Activated T-cell treated with anti-CD3 and anti-CD28 coated beads for 4 hours (primary cell): Measurements from ENCODE around the gene NT5DC4.
A peak's percentile ranks its signal among the peaks of the same experiment; 100 is the strongest.

Source experiments
- DNase-seq: peaks from one replicate; pipeline ENCODE4 v3.0.0-alpha.2; 2020

Gene NT5DC4

GRCh38 chr2:112724591-112725525 is 4.0 kb downstream of the NT5DC4 start:
- DNase-seq: no peak

GRCh38 chr2:112725545-112726457 is 5.0 kb downstream of the NT5DC4 start:
- DNase-seq: no peak

GRCh38 chr2:112726487-112727190 is 5.8 kb downstream of the NT5DC4 start:
- peak; percentile 83 for DNase-seq

- DNase-seq: no peak
These were observed 6.6 kb downstream of the NT5DC4 start for GRCh38 chr2:112727276-112728028.

DNA sequence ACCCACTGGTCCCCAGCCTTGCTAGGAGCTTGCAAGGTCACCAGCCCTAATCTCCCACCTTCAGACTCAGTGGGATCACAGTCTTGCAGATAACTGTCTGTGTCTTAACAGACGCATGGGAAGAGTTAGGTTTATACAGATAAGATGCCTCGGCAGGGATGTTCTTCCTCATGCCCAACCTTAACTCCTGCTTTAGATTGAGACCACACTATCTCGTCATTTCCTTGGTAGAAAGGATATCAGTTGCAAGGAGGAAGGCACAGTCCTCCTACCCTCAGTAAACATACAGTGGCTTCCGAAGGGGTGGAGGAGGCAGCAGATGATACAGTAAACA is 7.2 kb downstream of the NT5DC4 start:
- no peak for DNase-seq

GRCh38 chr2:112728378-112729175 is 7.8 kb downstream of the NT5DC4 start:
- no peak for DNase-seq

DNA sequence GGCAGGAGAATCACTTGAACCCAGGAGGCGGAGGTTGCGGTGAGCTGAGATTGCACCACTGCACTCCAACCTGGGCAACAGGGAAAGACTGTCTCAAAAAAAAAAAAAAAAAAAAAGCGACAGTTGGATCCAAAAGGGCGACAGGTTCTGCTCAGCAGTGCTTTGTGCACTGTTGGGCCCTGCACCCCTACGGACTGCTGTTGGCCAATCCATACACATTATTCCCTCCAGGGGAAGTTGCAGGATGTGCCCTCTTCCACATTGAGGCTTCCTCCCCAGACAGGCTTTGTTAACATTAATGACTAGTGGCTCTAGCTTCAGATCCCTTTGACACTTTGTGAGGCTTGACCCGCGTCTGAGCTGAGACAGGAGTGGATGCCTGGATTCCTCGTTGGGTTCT is 9.4 kb downstream of the NT5DC4 start:
- DNase-seq: no peak

DNA sequence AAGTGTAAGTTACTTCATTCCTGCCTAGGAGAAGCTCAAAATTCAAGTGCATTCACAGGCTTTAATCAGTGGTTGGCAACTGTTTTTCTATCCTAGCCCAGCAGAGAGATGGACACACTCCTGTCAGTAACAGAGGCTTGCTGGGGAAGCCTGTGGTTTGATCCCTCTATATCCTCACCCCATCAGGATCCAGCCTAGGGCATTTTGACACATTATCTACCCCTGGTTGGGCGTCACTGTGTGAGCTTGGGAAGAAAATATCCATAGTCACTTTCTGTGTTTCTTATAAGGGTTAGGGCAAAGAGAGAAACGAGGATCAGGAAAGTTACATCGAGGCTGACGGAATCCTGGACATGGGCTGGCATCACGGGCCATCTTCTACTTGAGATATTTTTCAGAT is 10.0 kb downstream of the NT5DC4 start:
- no peak for DNase-seq

DNA sequence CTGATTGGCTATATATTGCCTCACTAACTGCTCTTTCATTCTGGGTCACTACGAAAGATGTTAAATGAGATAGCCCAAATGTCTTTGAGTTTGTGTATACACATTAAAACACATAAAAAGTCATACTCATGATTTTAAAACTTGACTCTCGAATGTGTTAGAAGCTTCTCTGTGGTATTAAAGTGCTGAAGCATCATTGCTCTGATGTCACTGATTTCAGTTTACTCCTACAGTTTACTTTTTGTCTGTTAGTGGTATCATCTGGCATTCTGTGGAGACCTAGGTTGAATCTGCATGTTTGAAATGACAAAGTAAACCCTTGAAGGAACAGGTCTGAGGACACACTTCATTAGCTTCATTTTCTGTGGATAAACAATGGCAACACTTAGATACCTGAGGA is 10.7 kb downstream of the NT5DC4 start:
- no peak for DNase-seq

- no peak for DNase-seq
These were observed 12.6 kb downstream of the NT5DC4 start for GRCh38 chr2:112733456-112733855.

DNA sequence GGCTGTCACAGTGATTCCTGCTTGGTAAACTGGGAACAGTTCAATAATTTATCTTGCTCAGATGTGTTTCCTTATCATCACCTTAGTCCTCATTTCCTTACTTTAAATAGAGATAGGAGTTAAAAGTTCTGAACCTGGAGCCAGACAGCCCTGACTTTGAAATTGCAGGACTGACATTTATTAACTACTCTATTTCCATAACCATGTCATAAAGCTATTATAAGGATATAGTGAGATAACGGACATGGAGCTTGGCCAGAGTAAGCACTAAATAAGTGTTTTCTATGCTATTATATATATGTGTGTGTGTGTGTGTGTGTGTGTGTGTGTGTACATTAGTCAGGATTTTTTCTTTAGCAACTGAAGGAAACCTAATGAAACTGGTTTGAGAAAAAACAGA is 13.1 kb downstream of the NT5DC4 start:
- no peak for DNase-seq

DNA sequence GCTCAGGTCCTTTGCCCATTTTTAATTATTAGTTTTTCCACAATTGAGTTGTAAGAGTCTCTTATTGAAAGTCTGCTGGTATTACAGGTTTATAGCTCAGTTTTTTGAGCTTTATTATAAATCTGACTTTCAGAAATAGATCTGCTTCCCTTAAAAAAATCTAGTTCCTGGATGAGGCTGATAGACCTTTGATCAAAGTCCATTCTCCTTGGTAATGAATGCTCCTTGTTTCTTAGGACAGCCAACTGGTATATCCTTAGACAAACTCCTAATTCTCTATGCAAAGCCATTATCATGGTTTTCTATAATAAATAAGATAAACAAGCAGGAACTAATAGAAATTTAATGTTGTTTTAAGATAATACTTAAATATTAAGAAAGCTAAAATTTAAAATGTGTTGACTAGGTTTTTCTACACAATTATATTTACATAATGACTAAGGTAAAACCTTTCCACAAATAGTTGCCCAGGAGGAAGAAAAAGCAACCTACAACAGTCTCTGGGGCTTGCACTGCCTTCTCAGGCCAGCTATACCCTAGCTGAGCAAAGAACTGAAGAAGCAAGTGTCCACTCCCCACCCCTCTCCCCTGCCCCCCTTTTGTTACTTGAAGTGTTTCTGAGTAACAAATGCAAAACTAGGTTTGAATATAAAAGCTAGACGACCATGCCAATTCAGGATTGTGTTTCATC is 16.9 kb downstream of the NT5DC4 start:
- no peak for DNase-seq

DNA sequence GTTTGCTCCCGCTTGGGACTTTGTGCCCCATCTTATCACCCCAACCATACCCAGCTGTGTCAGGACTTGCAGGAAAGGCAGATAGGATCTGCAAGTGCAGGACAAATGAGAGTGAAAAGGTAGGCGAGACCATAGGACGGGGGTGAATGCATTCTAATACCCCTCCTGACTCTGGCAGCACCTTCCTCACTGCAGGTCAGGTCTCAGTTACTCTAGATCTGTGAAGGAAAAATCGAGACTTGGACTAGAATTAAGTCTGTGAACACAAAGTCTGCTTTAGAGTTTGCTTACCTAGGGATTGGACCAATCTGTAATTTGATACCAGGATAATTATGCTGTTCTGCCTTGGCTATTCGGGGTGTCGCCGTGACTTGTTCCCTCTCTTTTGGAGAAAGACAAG is 19.7 kb downstream of the NT5DC4 start:
- no peak for DNase-seq

DNA sequence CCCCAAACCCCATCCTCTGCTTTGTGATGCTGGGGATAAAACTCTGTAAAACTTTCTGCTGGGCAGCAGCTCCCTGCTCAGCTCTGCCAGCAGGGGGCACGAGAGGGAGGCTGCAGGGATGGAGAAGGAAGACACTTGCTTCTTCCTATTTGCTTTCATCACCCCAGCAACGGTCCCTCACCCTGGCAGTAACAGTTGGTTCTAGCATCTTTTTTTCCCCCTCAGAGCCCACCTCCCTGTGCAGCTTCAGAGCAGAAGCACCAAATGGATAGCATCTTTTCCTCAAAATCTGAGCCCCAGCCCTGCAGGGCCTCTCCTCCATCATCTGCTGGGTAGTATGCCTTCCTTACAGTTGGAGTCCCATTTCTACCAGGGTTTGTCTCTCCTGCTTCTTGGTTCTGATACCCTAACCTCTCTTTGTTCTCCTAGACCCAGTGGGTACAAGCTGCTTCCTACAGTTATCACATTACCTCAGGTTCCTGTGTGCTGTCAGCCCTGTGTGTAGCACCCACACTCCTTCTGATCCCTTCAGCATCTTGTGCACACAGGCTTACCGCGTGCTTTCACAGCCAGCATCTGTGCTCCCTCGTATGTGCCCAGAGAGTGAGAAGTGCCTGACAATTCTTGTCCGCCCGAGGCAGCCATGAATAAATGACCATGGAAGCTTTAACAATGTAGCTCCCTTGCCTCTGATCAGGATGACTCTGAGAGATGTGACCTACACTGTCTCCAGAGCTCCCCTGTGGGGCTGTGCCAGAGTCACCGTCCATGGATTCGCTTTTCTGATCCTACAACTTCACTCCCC is 29.1 kb downstream of the NT5DC4 start:
- peak; percentile 77 for DNase-seq

- no peak for DNase-seq
These were observed 29.7 kb downstream of the NT5DC4 start for GRCh38 chr2:112750560-112750843.

DNA sequence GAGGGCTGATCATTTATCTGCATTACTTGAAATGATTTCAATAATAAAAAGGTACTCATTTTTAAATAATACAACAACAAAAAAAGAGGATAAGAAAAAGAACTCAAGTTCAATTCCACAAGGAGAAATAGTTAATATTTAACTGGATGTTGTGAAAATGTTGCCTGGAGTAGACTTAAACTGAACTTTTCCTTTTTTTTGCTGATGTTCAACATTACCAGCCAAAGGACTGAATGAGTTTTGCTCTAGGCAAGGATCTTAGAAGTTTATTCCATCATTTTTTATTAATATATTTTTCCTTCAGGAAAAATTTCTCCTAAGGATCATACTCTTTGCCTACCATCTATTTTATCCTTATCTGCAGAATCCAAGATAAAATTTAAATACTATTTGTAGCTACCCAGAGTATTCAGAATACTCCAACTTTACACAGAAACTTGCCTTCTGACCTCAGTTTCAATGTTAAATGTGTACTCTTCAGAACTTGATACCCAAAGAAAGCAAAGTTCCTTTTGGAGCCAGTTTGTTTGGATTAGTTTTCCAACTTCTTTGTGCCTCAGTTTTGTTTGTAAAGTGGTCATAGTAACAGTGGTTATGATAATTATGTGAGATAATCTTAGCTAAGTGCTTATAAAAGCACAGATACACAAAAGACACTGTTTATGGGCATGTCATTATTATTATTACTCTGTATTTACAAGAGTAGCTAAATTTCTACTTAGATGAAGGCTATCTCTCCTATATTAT is 30.8 kb downstream of the NT5DC4 start:
- DNase-seq: no peak

DNA sequence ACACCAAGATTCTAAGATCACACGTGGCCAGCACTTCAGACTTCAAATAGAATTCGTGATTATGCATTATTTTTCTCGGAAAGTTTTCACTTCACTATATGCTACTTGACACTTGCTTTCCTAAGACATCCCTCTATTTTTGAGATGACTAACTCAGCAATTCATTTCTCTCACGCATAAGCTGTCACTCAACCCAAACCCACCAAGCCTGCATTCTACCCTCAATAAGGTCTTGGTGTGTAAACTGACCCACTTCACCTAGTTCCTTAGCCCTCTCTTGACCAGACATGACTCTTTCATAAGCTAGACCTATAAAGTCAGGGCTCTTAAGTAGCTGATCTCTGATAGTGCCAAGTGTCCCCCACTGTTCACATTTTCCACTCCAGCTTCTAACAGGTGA is 31.8 kb downstream of the NT5DC4 start:
- DNase-seq: no peak

GRCh38 chr2:112754564-112754963 is 33.7 kb downstream of the NT5DC4 start:
- DNase-seq: no peak

GRCh38 chr2:112755444-112755843 is 34.6 kb downstream of the NT5DC4 start:
- DNase-seq: no peak

- DNase-seq: no peak
These were observed 35.4 kb downstream of the NT5DC4 start for GRCh38 chr2:112756207-112756606.
